GM12865 (cell line): Measurements from ENCODE around the gene TMEM18.

Source experiments
- DNase-seq: peaks from one replicate; pipeline ENCODE4 v3.0.0; 2010; ENCODE audit warnings: low read depth
- H3K4me3 ChIP-seq: 2 replicates; pipeline ENCODE4 v1.5.1; 2011; ENCODE audit warnings: mild to moderate bottlenecking, low read depth, low read length, control low read depth
- CTCF ChIP-seq: IDR thresholded peaks from 2 replicates; pipeline ENCODE4 v1.5.1; 2011; ENCODE audit warnings: low read length, control low read depth, low read depth, inconsistent platforms; ENCODE audit not compliant: insufficient read depth; ENCODE audit errors: missing control alignments

TMEM18 gene

GRCh38 chr2:669323-669722, 7.9 kb downstream of the TMEM18 start:
- no peak for DNase-seq
- H3K4me3 ChIP-seq = no peak overlapping the region
- TF ChIP-seq CTCF = no peak

- no peak for DNase-seq
- no peak overlapping the region for H3K4me3 ChIP-seq
- TF ChIP-seq CTCF = no peak
Measured at GRCh38 chr2:668000-668398, 9.2 kb downstream of the TMEM18 start.

GRCh38 chr2:667332-667999, 9.7 kb downstream of the TMEM18 start:
- peak; percentile 25 for TF ChIP-seq CTCF
- no peak overlapping the region for H3K4me3 ChIP-seq
- no peak for DNase-seq

GRCh38 chr2:666441-666840, 10.8 kb downstream of the TMEM18 start:
- no peak overlapping the region for H3K4me3 ChIP-seq
- DNase-seq = no peak
- no peak for TF ChIP-seq CTCF

- no peak for TF ChIP-seq CTCF
- DNase-seq = no peak
- H3K4me3 ChIP-seq = no peak overlapping the region
Measured at GRCh38 chr2:665340-666073, 11.7 kb downstream of the TMEM18 start.

- no peak for TF ChIP-seq CTCF
- H3K4me3 ChIP-seq = no peak overlapping the region
- DNase-seq = no peak
Measured at GRCh38 chr2:664063-664462, 13.1 kb downstream of the TMEM18 start.
